GM19193 (cell line): ENCODE measurements around the gene FOXD3.

Experiments used
- POLR2A ChIP-seq: IDR thresholded peaks from 4 replicates; pipeline ENCODE4 v1.6.1; 2011; ENCODE audit not compliant: insufficient read depth, insufficient read length; ENCODE audit errors: extremely low read depth

Gene FOXD3

GRCh38 chr1:63316984-63317816 lies 5.2 kb upstream of the FOXD3 start:
- no peak for TF ChIP-seq POLR2A

GRCh38 chr1:63317817-63318152 lies 4.6 kb upstream of the FOXD3 start:
- TF ChIP-seq POLR2A = no peak

- TF ChIP-seq POLR2A = no peak
Observed at GRCh38 chr1:63318201-63318979, 4.0 kb upstream of the FOXD3 start.

- no peak for TF ChIP-seq POLR2A
Observed at GRCh38 chr1:63319046-63320021, 3.0 kb upstream of the FOXD3 start.

GRCh38 chr1:63320022-63320721 lies 2.2 kb upstream of the FOXD3 start:
- TF ChIP-seq POLR2A = no peak

- TF ChIP-seq POLR2A = no peak
Observed at GRCh38 chr1:63321066-63321784, 1.1 kb upstream of the FOXD3 start.

- no peak for TF ChIP-seq POLR2A
Observed at GRCh38 chr1:63321785-63322113, 618 bp upstream of the FOXD3 start.

- TF ChIP-seq POLR2A = no peak
Observed at GRCh38 chr1:63322944-63323864, 837 bp downstream of the FOXD3 start.

GRCh38 chr1:63323865-63324778 lies 1.8 kb downstream of the FOXD3 start:
- no peak for TF ChIP-seq POLR2A

GRCh38 chr1:63324779-63325119 lies 2.4 kb downstream of the FOXD3 start:
- TF ChIP-seq POLR2A = no peak

- no peak for TF ChIP-seq POLR2A
Observed at GRCh38 chr1:63325279-63325985, 3.1 kb downstream of the FOXD3 start.
